Sigmoid colon (tissue), 7 donors: ENCODE measurements around the gene ME3. TPM values are rescaled to one million over a fixed set of nuclear protein-coding genes. Genes with fewer than 3 reads are reported as not detected.

Source experiments
- DNase-seq: peaks from one replicate; pipeline ENCODE4 v3.0.0-alpha.2; 2019
- H3K27ac ChIP-seq, 4 donors: fragments of 200-600 bp; sonication (generic); one replicate each; pipeline ENCODE4 v1.5.1; 2016 to 2019; ENCODE audit warnings: mild to moderate bottlenecking in 1 of 4
- H3K27me3 ChIP-seq, 3 donors: fragments of 200-600 bp; sonication (generic); one replicate each; pipeline ENCODE4 v1.5.1; 2019; ENCODE audit warnings: mild to moderate bottlenecking in 1 of 3
- H3K36me3 ChIP-seq, 4 donors: fragments of 200-600 bp; sonication (generic); one replicate each; pipeline ENCODE4 v1.5.1; 2016 to 2019
- H3K4me1 ChIP-seq, 4 donors: fragments of 200-600 bp; sonication (generic); one replicate each; pipeline ENCODE4 v1.5.1; 2017 to 2019
- H3K4me3 ChIP-seq, 4 donors: fragments of 200-600 bp; sonication (generic); one replicate each; pipeline ENCODE4 v1.5.1; 2017 to 2019; ENCODE audit warnings: mild to moderate bottlenecking in 2 of 4, moderate library complexity in 1 of 4
- H3K9me3 ChIP-seq, 4 donors: fragments of 200-600 bp in 3 of 4; sonication (generic) in 3 of 4; one replicate each; pipeline versions ENCODE4 v1.5.1 to v1.6.1; 2013 to 2019
- CTCF ChIP-seq, 4 experiments: fragments of 450-650 bp in 3 of 4; fragments of 200-600 bp in 1 of 4; IDR thresholded peaks; one replicate each; pipeline ENCODE4 v1.5.1; 2016 to 2019; ENCODE audit warnings: antibody characterized with exemption in 4 of 4, mild to moderate bottlenecking in 3 of 4, moderate library complexity in 2 of 4
- EP300 ChIP-seq, 4 donors: sonication (generic); formaldehyde crosslinking; IDR thresholded peaks; one replicate each; pipeline ENCODE4 v1.6.1; 2017; ENCODE audit warnings: antibody characterized with exemption in 4 of 4
- POLR2A ChIP-seq, 2 donors: fragments of 450-650 bp; IDR thresholded peaks; one replicate each; pipeline ENCODE4 v1.6.1; 2016; ENCODE audit warnings: antibody characterized with exemption in 2 of 2, mild to moderate bottlenecking in 2 of 2, moderate library complexity in 2 of 2
- POLR2AphosphoS5 ChIP-seq, 4 donors: sonication (generic); formaldehyde crosslinking; IDR thresholded peaks; one replicate each; pipeline ENCODE4 v1.6.1; 2017; ENCODE audit warnings: antibody characterized with exemption in 4 of 4
- WGBS, 2 donors: extraction: QIAGEN DNeasy Blood & Tissue Kit; methylation state at CpG; one replicate each; pipeline ENCODE4 v1.1.7; 2013; 5-methylcytosine and 5-hydroxymethylcytosine counted together
- intact Hi-C: fragments of 100-400 bp; cut with DNase I; formaldehyde crosslinking; loops from one replicate; pipeline ENCODE4 v1.15.1; 2023
- polyA plus RNA-seq, 3 donors: library from polyadenylated mRNA; stranded (reverse); fragments of 200-250 nt; gene quantifications; one replicate each; pipeline ENCODE4 v1.2.3, GENCODE V29; 2013
- total RNA-seq, 4 donors: library from RNA; depleted of rRNA; stranded (reverse); fragments of >200 nt; gene quantifications; one replicate each; pipeline ENCODE4 v1.1.0, GENCODE V29; 2016
- donor health status: healthy with polysubstance abuse.
- donor health status: Bipolar disorder and iron deficiency.
- donor health status: healthy.

The ME3 gene
- total and polyA plus RNA-seq, 7 donors = 7.8 to 53.2 (median 25.5) TPM

- Histone ChIP-seq H3K4me1 (peaks cover 0 to 8% (median 7%) of the 10 kb centered on the region in 4 donors), H3K27ac (no peak overlapping the region), H3K27me3 (no peaks in the 10 kb centered on the region), H3K36me3 (peaks cover 0 to 16% (median 0%) of the 10 kb centered on the region in 4 donors), H3K4me3 (no peak overlapping the region), H3K9me3 (no peaks in the 10 kb centered on the region)
- intact Hi-C loops = no loop called here
- no peak for DNase-seq
- 84 to 92% methylated on average over 3 of the region's 3 CpGs for WGBS, 2 donors
- TF ChIP-seq POLR2A (IDR thresholded peaks at IDR 0.05) (no peak), POLR2AphosphoS5 (IDR thresholded peaks at IDR 0.05) (no peak), CTCF (IDR thresholded peaks at IDR 0.05) (no peak), EP300 (IDR thresholded peaks at IDR 0.05) (no peak)
Measured at GRCh38 chr11:86506235-86506634, 166.2 kb downstream of the ME3 start.

DNA sequence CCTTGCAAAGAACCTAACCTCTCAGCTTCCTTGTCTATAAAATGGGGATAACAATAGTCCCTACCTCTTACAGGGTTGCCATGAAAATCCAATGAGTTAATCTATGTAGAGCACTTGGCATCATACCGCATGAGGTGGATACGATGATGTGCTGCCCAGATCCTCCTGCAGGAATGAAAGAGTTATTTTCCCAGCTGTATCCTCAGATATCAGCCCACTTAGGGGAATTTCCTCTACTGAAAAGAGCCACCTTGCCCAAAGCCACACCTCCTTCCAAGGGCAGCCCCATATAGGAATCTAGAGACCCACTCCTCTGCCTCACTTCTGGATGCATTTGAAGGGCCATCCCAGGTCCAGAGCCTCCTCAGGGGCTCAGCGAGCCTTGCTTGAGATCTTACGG lies 169.3 kb downstream of the ME3 start:
- no peaks in the 10 kb centered on the region for H3K9me3 ChIP-seq
- H3K4me3 ChIP-seq = no peak overlapping the region
- DNase-seq = no peak
- no peaks in the 10 kb centered on the region for H3K27me3 ChIP-seq
- H3K27ac ChIP-seq = no peak overlapping the region
- H3K36me3 ChIP-seq = peaks cover 0 to 16% (median 0%) of the 10 kb centered on the region in 4 donors
- 91 to 96% methylated on average over 4 of the region's 4 CpGs for WGBS, 2 donors
- TF ChIP-seq POLR2AphosphoS5 (IDR thresholded peaks at IDR 0.05) (no peak), POLR2A (IDR thresholded peaks at IDR 0.05) (no peak), CTCF (IDR thresholded peaks at IDR 0.05) (no peak)
- no peaks in the 10 kb centered on the region for H3K4me1 ChIP-seq
- intact Hi-C loops = no loop called here

GRCh38 chr11:86502137-86502642 lies 170.2 kb downstream of the ME3 start:
- H3K4me3 ChIP-seq = no peak overlapping the region
- no peak for DNase-seq
- no peaks in the 10 kb centered on the region for H3K27me3 ChIP-seq
- 96 to 97% methylated on average over 3 of the region's 3 CpGs for WGBS, 2 donors
- no peak for TF ChIP-seq POLR2A (IDR thresholded peaks at IDR 0.05)
- no peak for TF ChIP-seq CTCF (IDR thresholded peaks at IDR 0.05)
- TF ChIP-seq EP300 (IDR thresholded peaks at IDR 0.05) = no peak
- no peak for TF ChIP-seq POLR2AphosphoS5 (IDR thresholded peaks at IDR 0.05)
- H3K9me3 ChIP-seq = no peaks in the 10 kb centered on the region
- H3K27ac ChIP-seq = no peak overlapping the region
- H3K4me1 ChIP-seq = no peaks in the 10 kb centered on the region
- H3K36me3 ChIP-seq = peaks cover 0 to 20% (median 0%) of the 10 kb centered on the region in 4 donors
- intact Hi-C loops = no loop called here

- Histone ChIP-seq H3K4me3 (no peak overlapping the region), H3K36me3 (peaks cover 0 to 16% (median 0%) of the 10 kb centered on the region in 4 donors), H3K4me1 (no peaks in the 10 kb centered on the region), H3K9me3 (no peaks in the 10 kb centered on the region), H3K27me3 (no peaks in the 10 kb centered on the region), H3K27ac (no peak overlapping the region)
- TF ChIP-seq CTCF (IDR thresholded peaks at IDR 0.05) (no peak), EP300 (IDR thresholded peaks at IDR 0.05) (no peak), POLR2A (IDR thresholded peaks at IDR 0.05) (no peak), POLR2AphosphoS5 (IDR thresholded peaks at IDR 0.05) (no peak)
- 60 to 84% methylated on average over 3 of the region's 3 CpGs for WGBS, 2 donors
- no peak for DNase-seq
- intact Hi-C loops = no loop called here
Measured at GRCh38 chr11:86500500-86501140, 171.8 kb downstream of the ME3 start.
